ENCODE measurements around the gene ZNF385D. TPM values are rescaled to one million over a fixed set of nuclear protein-coding genes. Genes with fewer than 3 reads are reported as not detected.

Gene ZNF385D
- total RNA-seq, 4 donors from 2014 or later = 0.26 to 53.6 (median 19.2) TPM

GRCh38 chr3:21638488-21638887 lies 112.5 kb downstream of the ZNF385D start:
- Histone ChIP-seq H3K36me3 (no peaks in the 10 kb centered on the region), H3K27me3 (no peaks in the 10 kb centered on the region), H3K9me3 (no peaks in the 10 kb centered on the region), H3K27ac (no peak overlapping the region), H3K4me3 (no peak overlapping the region), H3K4me1 (no peaks in the 10 kb centered on the region)
- TF ChIP-seq POLR2A (IDR thresholded peaks at IDR 0.05) = no peak
- TF ChIP-seq CTCF (IDR thresholded peaks at IDR 0.05) = no peak
- intact Hi-C loops (cut with DNase I; ENCODE audit: low total_unique reads) = no loop called here
- no peak for DNase-seq

- DNase-seq = no peak
- H3K4me3 ChIP-seq = no peak overlapping the region
- H3K9me3 ChIP-seq = no peaks in the 10 kb centered on the region
- H3K27me3 ChIP-seq = no peaks in the 10 kb centered on the region
- intact Hi-C loops (cut with DNase I; ENCODE audit: low total_unique reads) = no loop called here
- H3K4me1 ChIP-seq = no peaks in the 10 kb centered on the region
- no peak for TF ChIP-seq CTCF (IDR thresholded peaks at IDR 0.05)
- TF ChIP-seq POLR2A (IDR thresholded peaks at IDR 0.05) = no peak
- H3K36me3 ChIP-seq = no peaks in the 10 kb centered on the region
- H3K27ac ChIP-seq = no peak overlapping the region
These were observed 116.9 kb downstream of the ZNF385D start for GRCh38 chr3:21634112-21634511.

- peak in 1 of 2 donors; percentile 39 for DNase-seq
- Histone ChIP-seq H3K9me3 (no peaks in the 10 kb centered on the region), H3K36me3 (no peaks in the 10 kb centered on the region), H3K4me1 (no peaks in the 10 kb centered on the region), H3K4me3 (no peak overlapping the region), H3K27me3 (no peaks in the 10 kb centered on the region), H3K27ac (no peak overlapping the region)
- intact Hi-C loops (cut with DNase I; ENCODE audit: low total_unique reads) = no loop called here
- TF ChIP-seq CTCF (IDR thresholded peaks at IDR 0.05) (no peak), POLR2A (IDR thresholded peaks at IDR 0.05) (no peak)
These were observed 126.5 kb downstream of the ZNF385D start for GRCh38 chr3:21624524-21624923.

- H3K4me3 ChIP-seq = no peak overlapping the region
- no peaks in the 10 kb centered on the region for H3K9me3 ChIP-seq
- no peak for TF ChIP-seq CTCF (IDR thresholded peaks at IDR 0.05)
- no peak overlapping the region for H3K27ac ChIP-seq
- H3K36me3 ChIP-seq = no peaks in the 10 kb centered on the region
- H3K4me1 ChIP-seq = no peaks in the 10 kb centered on the region
- no peaks in the 10 kb centered on the region for H3K27me3 ChIP-seq
- intact Hi-C loops (cut with DNase I; ENCODE audit: low total_unique reads) = no loop called here
- DNase-seq = no peak
These were observed 129.8 kb downstream of the ZNF385D start for GRCh38 chr3:21621181-21621651.

GRCh38 chr3:21620511-21621155 lies 130.4 kb downstream of the ZNF385D start:
- no peaks in the 10 kb centered on the region for H3K27me3 ChIP-seq
- no peaks in the 10 kb centered on the region for H3K9me3 ChIP-seq
- H3K4me3 ChIP-seq = no peak overlapping the region
- no peak overlapping the region for H3K27ac ChIP-seq
- intact Hi-C loops (cut with DNase I; ENCODE audit: low total_unique reads) = no loop called here
- no peak for DNase-seq
- no peak for TF ChIP-seq POLR2A (IDR thresholded peaks at IDR 0.05)
- no peaks in the 10 kb centered on the region for H3K36me3 ChIP-seq
- no peaks in the 10 kb centered on the region for H3K4me1 ChIP-seq

GRCh38 chr3:21618695-21619094 lies 132.3 kb downstream of the ZNF385D start:
- DNase-seq = no peak
- Histone ChIP-seq H3K4me1 (no peaks in the 10 kb centered on the region), H3K36me3 (no peaks in the 10 kb centered on the region), H3K27ac (no peak overlapping the region), H3K4me3 (no peak overlapping the region), H3K9me3 (no peaks in the 10 kb centered on the region), H3K27me3 (no peaks in the 10 kb centered on the region)
- no peak for TF ChIP-seq POLR2A (IDR thresholded peaks at IDR 0.05)
- TF ChIP-seq CTCF (IDR thresholded peaks at IDR 0.05) = no peak
- intact Hi-C loops (cut with DNase I; ENCODE audit: low total_unique reads) = no loop called here

Measured in uterus (tissue), 4 donors.